OCI-LY1 (cell line): ENCODE data around the gene EPN2.

Experiments
- H2AFZ ChIP-seq: fragments of 200-600 bp; sonication (generic), shearing (Covaris generic); 2 replicates; pipeline ENCODE4 v1.6.0; 2014; ENCODE audit warnings: antibody characterized with exemption, mild to moderate bottlenecking, low read length
- H3F3A ChIP-seq: fragments of 200-600 bp; sonication (generic), shearing (Covaris generic); 2 replicates; pipeline ENCODE4 v1.6.0; 2014; ENCODE audit warnings: mild to moderate bottlenecking, antibody characterized with exemption, low read length, moderate library complexity; ENCODE audit not compliant: insufficient read depth
- H3K27ac ChIP-seq: fragments of 200-600 bp; sonication (generic); 2 replicates; pipeline ENCODE4 v1.5.1; 2014; ENCODE audit warnings: low read length, mixed run types, mild to moderate bottlenecking, low read depth; ENCODE audit not compliant: poor library complexity, severe bottlenecking
- H3K27me3 ChIP-seq: fragments of 200-600 bp; sonication (generic); 2 replicates; pipeline ENCODE4 v1.6.0; 2014; ENCODE audit warnings: antibody characterized with exemption, mild to moderate bottlenecking, low read length, moderate library complexity; ENCODE audit not compliant: insufficient read depth
- H3K36me3 ChIP-seq: fragments of 200-600 bp; sonication (generic); 2 replicates; pipeline ENCODE4 v1.6.1; 2014; ENCODE audit warnings: mild to moderate bottlenecking, antibody characterized with exemption, low read length, moderate library complexity, mixed read lengths; ENCODE audit not compliant: insufficient read depth
- H3K4me1 ChIP-seq: fragments of 200-600 bp; sonication (generic); 2 replicates; pipeline ENCODE4 v1.5.1; 2014; ENCODE audit warnings: mild to moderate bottlenecking, low read length, moderate library complexity; ENCODE audit not compliant: insufficient read depth, severe bottlenecking
- H3K4me2 ChIP-seq: fragments of 200-600 bp; sonication (generic), shearing (Covaris generic); 2 replicates; pipeline ENCODE4 v1.6.1; 2014; ENCODE audit warnings: low read length
- H3K4me3 ChIP-seq: fragments of 200-600 bp; sonication (generic); 2 replicates; pipeline ENCODE4 v1.5.1; 2014; ENCODE audit warnings: low read length, low read depth, mild to moderate bottlenecking, mixed read lengths; ENCODE audit not compliant: poor library complexity, severe bottlenecking
- H3K79me2 ChIP-seq: fragments of 200-600 bp; shearing (Covaris generic); 2 replicates; pipeline ENCODE4 v1.6.1; 2016; ENCODE audit warnings: mixed run types, low read length, mixed read lengths; ENCODE audit not compliant: insufficient read depth
- H3K9ac ChIP-seq: fragments of 200-600 bp; sonication (generic), shearing (Covaris generic); 2 replicates; pipeline ENCODE4 v1.6.1; 2014; ENCODE audit warnings: mild to moderate bottlenecking, low read length, mixed read lengths
- H3K9me2 ChIP-seq: fragments of 200-600 bp; sonication (generic), shearing (Covaris generic); 2 replicates; pipeline ENCODE4 v1.6.1; 2014; ENCODE audit warnings: low read depth, mild to moderate bottlenecking, low read length, mixed read lengths
- H3K9me3 ChIP-seq: fragments of 200-600 bp; shearing (Covaris generic); 2 replicates; pipeline ENCODE4 v1.6.1; 2014; ENCODE audit warnings: low read length, mixed read lengths
- H4K20me1 ChIP-seq: fragments of 200-600 bp; sonication (generic), shearing (Covaris generic); 2 replicates; pipeline ENCODE4 v1.6.0; 2016; ENCODE audit warnings: mild to moderate bottlenecking, low read length; ENCODE audit not compliant: insufficient read depth
- CTCF ChIP-seq: fragments of 200-600 bp; sonication (generic), shearing (Covaris generic); IDR thresholded peaks from 2 replicates; pipeline ENCODE4 v1.5.1; 2017; ENCODE audit warnings: mild to moderate bottlenecking, antibody characterized with exemption, low read length, moderate library complexity, mixed read lengths
- EZH2 ChIP-seq: fragments of 200-600 bp; sonication (generic), shearing (Covaris generic); IDR thresholded peaks from 2 replicates; pipeline ENCODE4 v1.8.0; 2017; ENCODE audit warnings: borderline replicate concordance, mixed run types, mild to moderate bottlenecking, antibody characterized with exemption, low read length, moderate library complexity, mixed read lengths

EPN2 gene

GRCh38 chr17:19378416-19379360 is 141.5 kb downstream of the EPN2 start, which contains the start of gene MAPK7:
Gene MAPK7 (plus strand): TSS chr17:19378498. CDS start chr17:19378901, 403 bp downstream.
- no peaks in the 10 kb centered on the region for H3K79me2 ChIP-seq
- H3K27me3 ChIP-seq = no peaks in the 10 kb centered on the region
- peaks cover 12% of the 10 kb centered on the region; the same call in 1 of the 2 replicates for H3K36me3 ChIP-seq
- peak within 1 kb of the TSS; percentile 75 for H3K4me3 ChIP-seq
- H3K9ac ChIP-seq = peak within 1 kb of the TSS; percentile 84
- peaks cover 15% of the 10 kb centered on the region for H3K4me1 ChIP-seq
- no peaks in the 10 kb centered on the region for H3K9me2 ChIP-seq
- TF ChIP-seq CTCF (no peak), EZH2 (no peak)
- peak within 1 kb of the TSS; percentile 45 for H3K27ac ChIP-seq
- no peaks in the 10 kb centered on the region for H3K9me3 ChIP-seq
- H2AFZ ChIP-seq = peak within 1 kb of the TSS; percentile 40; the same call in 1 of the 2 replicates
- no peaks in the 10 kb centered on the region for H4K20me1 ChIP-seq
- H3F3A ChIP-seq = no peaks in the 10 kb centered on the region
- peak within 1 kb of the TSS; percentile 89 for H3K4me2 ChIP-seq

GRCh38 chr17:19379361-19380065 is 142.3 kb downstream of the EPN2 start:
- Histone ChIP-seq H3K4me3 (peak overlapping the region; percentile 75), H3F3A (no peaks in the 10 kb centered on the region), H3K4me2 (peak overlapping the region; percentile 89), H3K79me2 (no peaks in the 10 kb centered on the region), H4K20me1 (no peaks in the 10 kb centered on the region), H3K9ac (peak overlapping the region; percentile 76; the same call in 1 of the 2 replicates), H3K36me3 (peaks cover 18% of the 10 kb centered on the region; the same call in 1 of the 2 replicates), H3K9me2 (no peaks in the 10 kb centered on the region), H2AFZ (no peak overlapping the region), H3K27me3 (no peaks in the 10 kb centered on the region), H3K4me1 (peaks cover 15% of the 10 kb centered on the region), H3K27ac (no peak overlapping the region), H3K9me3 (no peaks in the 10 kb centered on the region)
- TF ChIP-seq EZH2 (no peak), CTCF (no peak)

GRCh38 chr17:19380481-19381301 is 143.5 kb downstream of the EPN2 start:
- Histone ChIP-seq H3K79me2 (no peaks in the 10 kb centered on the region), H3K9ac (no peak overlapping the region), H3K27me3 (no peaks in the 10 kb centered on the region), H3K36me3 (peaks cover 18% of the 10 kb centered on the region; the same call in 1 of the 2 replicates), H3K9me2 (no peaks in the 10 kb centered on the region), H3F3A (no peaks in the 10 kb centered on the region), H3K4me1 (peaks cover 15% of the 10 kb centered on the region), H3K4me2 (no peak overlapping the region), H3K4me3 (no peak overlapping the region), H2AFZ (no peak overlapping the region), H4K20me1 (no peaks in the 10 kb centered on the region), H3K9me3 (no peaks in the 10 kb centered on the region), H3K27ac (no peak overlapping the region)
- TF ChIP-seq EZH2 = no peak
- no peak for TF ChIP-seq CTCF
